ENCODE measurements around the gene INO80.
A peak's percentile ranks its signal among the peaks of the same experiment; 100 is the strongest.
"Not testable (repeated sequence)": the region's sequence is repeated elsewhere in the genome, so short reads cannot be mapped to it uniquely, and the experiment has no call there.

Gene INO80

DNA sequence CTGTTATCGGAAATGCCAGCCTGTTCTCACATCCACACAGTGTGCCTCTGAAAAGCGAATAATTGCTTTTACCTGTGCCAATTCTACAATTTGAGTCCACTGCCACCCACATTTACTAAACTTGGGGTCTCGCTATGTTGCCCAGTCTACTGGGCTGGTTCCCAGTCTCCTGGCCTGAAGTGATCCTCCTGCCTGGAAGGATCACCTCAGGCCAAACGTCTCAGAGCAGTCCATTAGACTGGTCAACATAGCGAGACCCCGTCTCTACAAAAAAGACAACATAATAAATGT lies 827 bp upstream of the INO80 start:
- no peak for DNase-seq

DNA sequence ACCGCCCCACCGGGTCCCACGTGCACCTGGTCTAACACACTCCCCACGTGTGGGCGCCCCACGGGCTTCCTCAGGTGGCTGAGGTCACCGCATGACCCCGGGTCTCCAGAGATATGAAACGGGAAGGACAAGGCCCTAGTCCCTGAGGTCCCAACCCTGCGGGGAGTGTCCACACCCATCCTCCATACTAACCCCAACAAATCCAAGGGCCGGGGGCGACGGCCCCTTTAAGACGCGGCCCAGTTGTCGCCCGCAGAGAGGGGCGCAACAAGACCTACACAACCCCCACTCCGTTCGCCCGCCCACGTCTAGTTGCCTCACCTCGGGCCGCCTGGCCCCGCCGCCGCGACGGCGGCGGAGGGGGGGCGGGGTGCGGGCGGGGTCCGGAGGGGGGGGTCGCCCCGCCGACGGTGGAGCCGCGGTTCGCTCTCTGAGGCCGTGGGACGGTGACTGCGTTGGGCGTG lies 396 bp downstream of the INO80 start:
- peak; percentile 87 for DNase-seq

DNA sequence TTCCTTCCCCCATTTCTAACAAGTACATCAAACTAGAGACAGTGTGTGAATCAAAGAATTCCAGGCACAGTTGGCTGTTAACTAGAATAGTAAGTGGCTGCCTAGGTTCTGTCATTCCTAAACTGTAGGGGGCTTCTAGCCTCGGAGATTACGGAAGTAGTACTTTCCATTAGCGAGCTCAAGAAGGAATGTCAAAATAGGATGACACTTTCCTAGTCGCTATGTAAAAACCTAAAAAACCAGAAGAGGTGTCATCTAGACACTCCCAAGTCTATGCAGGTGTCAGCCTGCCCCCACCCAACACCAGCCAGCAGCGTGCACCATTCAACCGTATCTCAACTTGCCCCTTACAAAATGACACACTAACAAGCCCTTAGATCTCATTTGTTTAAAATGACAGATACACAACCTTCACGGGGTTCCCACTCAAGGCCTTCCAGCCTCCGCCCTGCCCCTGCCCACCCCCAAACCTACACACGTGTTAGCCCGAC lies 874 bp downstream of the INO80 start:
- no peak for DNase-seq

DNA sequence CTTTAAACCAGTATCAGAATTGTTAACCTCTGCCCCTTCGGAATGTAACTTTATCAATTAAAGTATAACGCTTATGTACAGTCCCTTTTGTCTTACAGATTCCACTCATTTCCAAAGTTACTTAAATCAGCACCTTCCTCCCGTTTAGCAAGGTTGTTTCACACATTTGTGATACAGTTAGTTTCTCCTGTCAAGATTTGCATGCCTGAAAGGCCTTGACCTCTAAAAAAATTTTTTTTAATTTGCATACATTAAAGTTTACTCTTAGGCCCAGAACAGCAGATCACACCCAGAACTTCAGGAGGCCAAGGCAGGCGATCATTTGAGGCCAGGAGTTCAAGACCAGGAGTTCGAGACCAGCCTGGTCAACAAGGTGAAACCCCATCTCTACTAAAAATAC lies 9.1 kb downstream of the INO80 start:
- DNase-seq, result no peak

DNA sequence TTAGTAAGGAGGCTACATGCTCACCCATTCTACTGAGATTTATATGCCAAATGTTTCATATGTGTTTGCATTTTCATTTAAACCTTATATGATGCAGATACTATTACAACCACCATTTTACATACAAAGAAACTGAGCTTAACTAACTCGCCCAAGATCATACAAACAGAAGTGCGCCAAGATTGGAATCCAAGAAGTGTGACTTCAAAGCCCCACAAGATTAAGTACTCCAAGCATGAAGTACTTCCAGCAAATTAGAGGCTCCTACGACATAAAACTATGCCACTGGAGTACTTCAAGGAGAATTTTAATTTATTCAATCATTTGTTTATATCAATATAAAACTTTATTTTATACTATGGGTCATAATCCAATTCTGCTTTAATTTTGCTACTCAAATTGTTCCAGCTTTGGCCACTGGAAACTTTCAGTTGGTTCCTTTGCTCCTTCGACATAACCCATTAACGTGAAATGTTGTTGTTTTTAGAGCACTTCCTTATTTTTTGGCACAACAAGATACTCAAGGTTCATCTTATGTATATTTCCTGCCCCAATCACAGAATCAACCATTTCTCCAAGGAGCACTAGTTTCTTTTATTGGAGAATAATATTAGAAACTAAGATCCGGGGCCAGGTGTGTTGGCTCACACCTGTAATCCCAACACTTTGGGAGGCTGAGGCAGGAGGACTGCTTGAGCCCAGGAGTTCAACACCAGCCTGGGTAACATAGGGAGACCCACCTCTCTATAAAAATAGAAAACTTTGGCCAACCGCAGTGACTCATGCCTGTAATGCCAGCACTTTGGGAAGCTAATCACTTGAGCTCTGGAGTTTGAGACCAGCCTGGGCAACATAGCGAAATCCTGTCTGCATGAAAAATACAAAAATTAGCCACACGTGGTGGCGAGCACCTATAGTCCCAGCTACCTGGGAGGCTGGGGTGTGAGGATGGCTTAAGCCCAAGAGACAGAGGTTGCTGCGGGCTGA lies 10.4 kb downstream of the INO80 start:
- no peak for DNase-seq

DNA sequence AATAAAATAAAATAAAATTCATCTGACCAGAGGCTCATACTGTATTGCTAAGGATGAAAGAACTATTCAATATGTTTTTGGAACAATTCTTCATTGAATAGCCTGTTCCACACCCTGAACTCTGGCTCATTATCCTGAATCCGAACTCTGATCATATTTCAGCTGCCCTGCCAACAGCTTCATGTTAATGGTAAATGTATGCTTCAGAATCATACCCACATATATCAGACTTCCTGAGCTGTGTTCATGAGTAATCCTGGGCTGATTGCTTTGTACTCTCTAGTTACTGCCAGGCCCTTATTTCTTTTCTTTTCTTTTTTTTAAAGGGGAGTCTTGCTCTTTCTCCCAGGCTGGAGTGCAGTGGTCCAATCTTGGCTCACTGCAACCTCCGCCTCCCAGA lies 11.8 kb downstream of the INO80 start:
- no peak for DNase-seq

DNA sequence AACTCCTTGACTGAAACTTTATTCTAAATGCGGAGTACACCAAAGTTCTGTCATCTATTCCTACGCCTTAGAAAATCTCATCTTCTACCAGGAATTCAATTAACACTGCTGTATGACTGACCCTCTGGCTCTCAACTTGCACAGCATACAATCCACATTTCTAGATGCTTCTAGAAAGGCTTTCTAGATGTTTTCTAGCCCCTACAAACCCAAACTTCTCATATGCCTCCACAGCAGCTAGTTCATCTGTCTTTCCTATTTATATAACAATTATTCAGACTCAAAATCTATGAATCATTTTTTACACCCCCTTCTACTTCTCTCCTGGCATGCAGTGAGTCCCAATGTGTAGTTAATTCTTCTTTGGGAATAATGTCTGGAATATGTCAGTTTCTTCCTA lies 13.2 kb downstream of the INO80 start:
- no peak for DNase-seq

DNA sequence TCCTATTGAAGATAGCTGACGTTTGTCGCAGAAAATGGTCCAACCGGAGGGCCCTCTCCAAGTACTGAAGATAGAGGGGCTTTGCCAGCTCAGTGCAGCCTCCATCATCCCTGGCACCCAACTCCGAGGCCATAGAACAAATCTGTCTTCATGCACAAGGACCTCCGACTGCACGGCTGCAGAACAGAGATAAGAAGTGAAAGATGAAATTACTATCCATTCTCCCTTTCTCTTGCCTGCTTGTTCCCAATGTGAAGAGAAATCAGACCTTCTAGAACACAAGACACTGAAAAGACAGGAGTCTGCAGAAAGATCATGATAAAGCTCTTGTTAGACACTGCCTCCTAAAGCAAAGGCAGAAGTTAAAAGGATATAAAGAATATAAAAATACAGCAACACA lies 19.9 kb downstream of the INO80 start:
- DNase-seq, result no peak

DNA sequence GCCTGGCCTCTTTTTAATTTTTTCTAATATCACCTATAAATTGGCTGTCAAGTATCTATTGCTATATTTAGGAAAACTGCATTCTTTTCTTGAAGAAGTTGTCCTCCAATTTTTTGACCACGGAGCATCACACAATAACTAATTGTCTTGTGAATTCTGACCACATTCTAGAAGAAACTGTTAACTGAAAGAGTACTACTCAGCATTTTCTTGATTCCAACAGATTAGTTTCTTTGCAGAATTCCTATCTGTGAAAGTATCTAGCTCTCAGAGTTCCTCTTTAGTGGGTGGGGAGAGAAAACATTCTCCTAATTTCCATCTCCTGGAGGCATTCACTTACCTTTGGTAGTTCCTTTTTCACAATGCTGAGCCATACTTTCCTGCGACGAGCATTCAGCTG lies 31.1 kb downstream of the INO80 start:
- DNase-seq, result no peak

DNA sequence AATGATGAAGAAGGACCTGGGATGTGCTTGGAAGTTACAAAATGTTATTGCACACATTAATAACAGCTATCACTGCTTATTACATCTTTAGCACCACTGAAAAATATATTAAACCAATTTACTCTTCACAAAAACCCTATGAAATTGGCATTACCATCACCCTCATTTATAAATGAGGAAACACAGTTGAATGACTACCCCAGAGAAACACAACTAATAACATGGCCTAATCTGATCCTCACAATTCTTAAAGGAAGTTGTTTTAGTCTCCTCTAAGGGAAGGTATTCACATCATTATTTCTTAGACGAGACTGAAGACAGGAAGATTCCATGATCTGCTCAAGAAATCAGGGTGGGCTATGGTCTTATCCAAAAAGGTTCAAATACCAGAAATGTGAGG lies 35.9 kb downstream of the INO80 start:
- DNase-seq, result no peak

DNA sequence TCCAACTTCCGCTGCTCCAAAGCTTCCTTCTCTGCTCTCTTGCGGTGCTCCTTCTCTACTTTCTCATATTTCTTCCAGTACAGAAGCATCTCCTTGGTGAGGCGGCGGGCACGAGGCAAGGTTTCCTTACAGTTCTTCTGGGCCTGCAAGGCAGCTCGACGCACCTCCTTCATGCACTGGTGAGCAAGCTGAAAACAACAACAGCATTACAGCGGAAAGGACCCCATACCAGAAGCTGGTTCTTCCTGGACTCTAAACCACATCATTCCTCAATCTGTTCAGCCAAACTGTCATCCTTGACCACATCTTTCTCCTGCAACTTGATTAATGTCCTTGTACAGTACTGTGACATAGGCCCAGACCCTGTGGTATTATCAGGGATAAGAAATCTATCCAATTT lies 36.4 kb downstream of the INO80 start:
- DNase-seq, result no peak

DNA sequence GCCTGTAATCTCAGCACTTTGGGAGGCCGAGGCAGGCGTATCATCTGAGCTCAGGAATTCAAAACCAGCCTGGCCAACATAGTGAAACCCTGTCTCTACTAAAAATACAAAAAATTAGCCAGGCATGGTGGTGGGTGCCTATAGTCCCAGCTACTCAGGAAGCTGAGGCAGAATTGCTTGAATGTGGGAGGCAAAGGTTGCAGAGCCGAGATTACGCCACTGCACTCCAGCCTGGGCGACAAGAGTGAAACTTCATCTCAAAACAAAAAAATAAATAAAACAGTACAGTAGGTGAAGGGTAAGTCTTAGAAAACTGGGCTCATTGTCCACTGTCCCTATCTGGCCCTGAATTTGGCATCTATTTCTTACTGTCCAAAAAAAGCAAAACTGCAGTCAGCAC lies 37.2 kb downstream of the INO80 start:
- DNase-seq, result not testable (repeated sequence)

DNA sequence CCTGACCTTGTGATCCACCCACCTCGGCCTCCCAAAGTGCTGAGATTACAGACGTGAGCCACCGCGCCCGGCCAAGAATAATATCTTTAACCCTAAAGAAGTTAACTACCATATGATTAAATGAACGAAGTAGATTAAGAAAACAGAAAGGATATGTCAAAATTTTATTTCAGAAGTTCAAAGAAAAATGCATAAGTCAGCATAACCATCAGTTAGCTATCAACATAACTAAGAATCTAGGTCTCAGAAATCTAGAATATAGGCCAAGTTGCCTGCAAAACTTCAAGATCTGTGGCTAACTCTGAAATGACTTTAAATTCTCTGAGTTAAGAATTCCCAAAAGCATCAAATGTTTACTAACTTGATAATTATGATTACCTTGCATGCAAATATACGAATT lies 38.0 kb downstream of the INO80 start:
- DNase-seq, result no peak

DNA sequence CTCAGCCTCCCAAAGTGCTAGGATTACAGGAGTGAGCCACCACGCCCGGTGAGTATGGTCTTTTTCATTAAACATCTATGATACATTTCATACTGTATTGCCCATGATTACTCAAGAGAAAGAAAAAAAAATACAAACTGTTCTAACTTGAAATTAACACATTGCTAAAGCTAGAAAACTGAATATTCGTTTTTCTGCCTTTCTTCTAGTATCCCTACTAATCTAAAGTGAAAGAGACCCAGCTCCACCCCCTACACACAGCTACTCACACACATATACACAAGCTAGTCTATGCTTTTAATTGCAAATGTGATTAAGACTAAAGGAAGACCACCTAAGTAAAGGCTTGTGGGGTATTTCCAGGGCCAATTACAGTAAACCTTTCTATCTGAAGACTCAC lies 43.1 kb downstream of the INO80 start:
- no peak for DNase-seq

DNA sequence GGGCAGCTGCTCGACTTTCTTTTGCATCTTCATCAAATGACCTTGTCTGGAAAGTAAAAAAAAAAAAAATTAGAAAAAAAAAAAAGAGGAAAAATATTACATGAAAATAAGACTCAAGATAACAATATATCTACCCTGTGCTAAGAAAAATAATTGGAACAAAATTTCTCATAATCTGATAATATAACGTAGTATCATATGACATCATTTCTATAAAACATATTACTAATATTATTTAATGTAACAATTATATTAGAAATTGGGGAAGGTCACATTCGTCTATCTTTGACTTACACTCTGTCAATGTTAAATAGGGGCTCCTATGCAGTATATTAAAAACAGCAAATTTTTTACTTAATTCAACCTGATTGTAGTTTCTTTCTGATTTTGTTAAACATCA lies 44.1 kb downstream of the INO80 start:
- DNase-seq, result no peak

DNA sequence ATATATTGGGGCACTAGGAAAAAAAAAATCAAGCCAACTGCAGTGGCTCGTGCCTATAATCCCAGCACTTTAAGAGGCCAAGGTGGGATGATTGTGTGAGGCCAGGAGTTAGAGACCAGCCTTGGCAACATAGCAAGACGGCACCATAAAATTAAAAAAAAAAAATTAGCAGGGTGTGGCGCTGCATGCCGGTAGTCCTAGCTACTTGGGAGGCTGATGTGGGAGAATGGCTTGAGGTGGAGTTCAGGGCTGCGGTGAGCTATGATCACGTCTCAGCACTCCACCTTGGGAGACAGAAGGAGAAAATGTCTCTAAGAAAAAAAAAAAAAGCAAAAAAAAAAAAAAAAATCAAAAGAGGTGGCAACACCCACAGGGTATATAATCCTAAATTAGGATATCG lies 49.6 kb downstream of the INO80 start:
- no peak for DNase-seq

DNA sequence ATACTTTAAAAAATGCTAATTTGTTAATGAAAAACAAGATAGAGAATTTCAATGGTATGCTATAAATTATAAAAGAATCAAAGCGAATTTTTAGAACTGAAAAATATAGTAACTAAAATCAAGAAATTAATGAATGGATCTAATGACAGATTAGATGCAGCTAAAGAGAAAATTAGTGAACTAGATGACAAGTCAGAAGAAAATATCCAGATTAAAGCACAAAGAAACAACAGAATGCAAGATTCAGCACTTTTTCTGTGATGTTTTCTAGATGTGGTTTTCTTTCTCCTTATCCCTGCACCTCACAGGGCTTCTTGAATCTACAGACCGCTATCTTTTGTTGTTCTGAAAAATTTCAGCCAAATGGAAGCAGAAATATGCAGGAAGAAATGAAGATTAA lies 54.4 kb downstream of the INO80 start:
- DNase-seq, result no peak

DNA sequence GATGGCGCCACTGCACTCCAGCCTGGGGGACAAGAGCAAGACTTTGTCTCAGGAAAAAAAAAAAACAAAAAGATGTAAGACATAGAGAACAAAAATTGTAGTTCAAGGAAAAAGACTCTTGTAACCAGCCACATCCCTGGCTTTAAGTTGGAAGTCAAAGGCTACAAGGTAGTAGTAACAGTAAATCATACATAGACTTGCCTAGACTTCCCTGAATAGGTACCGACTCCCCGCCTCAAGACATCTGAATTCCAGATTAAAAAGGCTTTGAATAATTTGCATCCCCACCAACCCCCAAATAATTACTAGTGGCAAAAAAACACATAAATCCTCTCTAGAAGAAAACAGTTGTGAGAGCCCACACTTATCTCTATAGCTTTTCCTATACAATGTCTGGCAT lies 55.6 kb downstream of the INO80 start:
- DNase-seq, result no peak

DNA sequence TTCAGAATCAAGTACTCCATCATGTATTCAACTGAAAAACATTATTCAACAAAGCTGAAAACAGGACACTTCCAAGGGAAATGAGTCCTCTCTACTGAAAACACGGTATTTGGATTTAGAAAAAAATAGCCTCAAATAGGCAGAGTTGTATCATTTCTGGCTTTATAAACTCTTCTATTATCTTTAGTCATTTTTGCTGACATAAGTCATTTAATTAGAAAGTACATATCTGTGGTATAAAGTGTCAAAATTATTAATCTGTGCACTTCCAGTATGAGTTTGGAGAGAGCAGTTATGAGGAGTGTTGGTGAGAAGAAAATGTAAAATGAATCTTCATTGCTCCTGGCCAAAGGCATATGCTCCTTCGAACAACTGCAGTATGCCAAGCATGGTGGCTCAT lies 59.3 kb downstream of the INO80 start:
- no peak for DNase-seq

DNA sequence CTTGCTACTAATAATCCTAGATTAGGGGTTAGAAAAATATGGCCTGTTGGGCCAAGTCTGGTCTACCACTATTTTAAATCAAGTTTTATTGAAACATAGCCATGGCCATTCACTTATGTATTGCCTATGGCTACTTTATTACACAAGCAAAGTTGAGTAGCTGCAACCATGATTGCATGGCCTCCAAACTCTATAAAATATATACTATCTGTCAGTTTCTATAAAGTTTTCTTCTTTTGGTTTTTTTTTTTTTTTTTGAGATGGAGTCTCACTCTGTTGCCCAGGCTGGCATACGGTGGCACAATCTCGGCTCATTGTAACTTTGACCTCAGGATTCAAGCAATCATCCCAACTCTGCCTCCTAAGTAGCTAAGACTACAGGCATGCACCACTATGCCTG lies 60.4 kb downstream of the INO80 start:
- no peak for DNase-seq

DNA sequence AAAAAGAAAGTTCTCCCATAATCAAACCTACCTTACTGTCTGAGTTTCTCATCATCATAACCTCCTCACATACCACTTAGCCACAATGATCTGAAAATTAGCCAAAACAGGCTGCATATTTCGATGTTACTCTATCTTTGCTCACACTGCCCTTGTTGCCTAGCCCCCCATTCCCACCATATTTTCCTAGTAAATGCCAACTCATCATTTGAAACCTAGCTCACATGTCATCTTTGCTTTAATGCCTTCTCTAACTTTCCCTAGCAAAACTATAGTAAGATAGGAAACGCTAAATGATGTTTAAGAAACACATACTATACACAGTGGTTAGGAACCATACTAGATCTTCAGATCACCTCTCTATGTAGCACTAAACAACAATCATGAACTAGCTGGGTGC lies 64.9 kb downstream of the INO80 start:
- no peak for DNase-seq

DNA sequence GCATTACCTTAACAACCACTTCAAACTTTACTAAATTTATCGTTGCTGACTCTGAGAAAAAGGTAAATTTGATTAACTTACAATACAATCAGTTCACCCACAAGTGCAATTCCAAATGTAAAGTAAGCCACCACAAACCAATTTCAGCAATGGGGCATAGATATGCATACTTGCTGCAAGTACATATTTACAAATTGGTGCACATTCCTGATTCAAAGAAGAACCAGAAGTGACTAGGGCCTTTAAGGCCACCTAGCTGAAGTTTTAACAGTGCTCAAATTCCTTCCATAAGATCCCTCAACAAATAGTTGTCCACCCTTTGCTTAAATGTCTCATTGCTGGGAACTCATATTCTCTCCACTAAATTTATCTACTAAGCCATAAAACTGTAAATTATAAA lies 67.2 kb downstream of the INO80 start:
- DNase-seq, result no peak

DNA sequence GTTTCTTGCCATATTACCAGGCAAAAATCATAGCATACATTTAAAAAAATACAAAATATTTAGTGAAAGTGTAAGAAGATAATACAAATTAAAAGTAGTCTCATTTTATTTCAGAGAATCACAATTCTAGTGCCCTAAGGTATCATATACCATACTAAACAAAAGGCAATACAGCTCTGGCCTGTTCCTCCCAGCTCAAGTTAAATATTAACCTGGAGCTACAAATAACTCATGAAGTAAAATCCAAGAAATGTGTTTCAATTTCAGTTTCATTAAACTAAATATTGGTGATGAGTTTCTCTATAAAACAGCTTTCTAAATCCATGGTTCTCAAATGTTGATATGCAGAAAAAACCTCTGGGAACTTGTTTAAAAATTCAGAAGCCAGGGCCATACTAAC lies 67.7 kb downstream of the INO80 start:
- DNase-seq, result no peak

DNA sequence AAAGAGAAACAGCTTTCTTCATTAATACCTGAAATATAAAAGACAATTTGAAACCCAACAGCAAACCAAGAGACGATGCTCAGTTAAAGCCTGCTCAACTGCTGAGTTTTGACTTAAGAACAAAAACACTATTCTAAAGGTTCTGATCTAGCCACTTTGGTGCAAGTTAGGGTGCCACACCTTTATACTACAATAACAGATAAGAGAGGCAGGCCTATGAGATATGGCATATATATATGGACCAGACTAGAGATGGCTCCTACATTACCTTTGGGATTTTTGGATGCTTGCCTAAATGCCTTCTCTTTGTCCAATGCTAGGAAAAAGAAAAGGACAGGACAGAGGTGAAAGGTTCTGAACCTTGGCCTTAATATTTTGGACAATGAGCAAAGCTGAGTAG lies 68.6 kb downstream of the INO80 start:
- DNase-seq, result no peak

All from NK-92 treated with Interleukin-12 subunit alpha and Interleukin-12 subunit beta, amount 100 ng/mL, for 24 hours (cell line).